Measurements from ENCODE around the gene SIAH2. TPM values are rescaled to one million over a fixed set of nuclear protein-coding genes. Genes with fewer than 3 reads are reported as not detected.

Gene SIAH2
- polyA plus RNA-seq, 1 of the 3 experiments (the other 2 are of a cell fraction), result 18.4 TPM

GRCh38 chr3:150757364-150757763 lies 5.6 kb downstream of the SIAH2 start:
- H3K27me3 ChIP-seq (ENCODE audit: insufficient read depth), result no peaks in the 10 kb centered on the region
- peaks cover 0 to 11% of the 10 kb centered on the region in 2 experiments; a peak in 2 of 4 replicates for H3K4me1 ChIP-seq (ENCODE audit: control insufficient read depth in 1 of 2, insufficient read depth in 2 of 2, low read depth in 1 of 2, low read length in 1 of 2)
- H3K79me2 ChIP-seq (ENCODE audit: insufficient read depth), result peaks cover 96% of the 10 kb centered on the region
- POLR2A ChIA-PET, result interaction anchor here (0.6 kb wide), 1 partner anchor 933 kb away, joined by 6 read pairs; no protein-coding TSS in a partner anchor
- no peaks in the 10 kb centered on the region for H3K9me3 ChIP-seq
- H3K4me2 ChIP-seq, result no peak overlapping the region
- peaks cover 4 to 6% of the 10 kb centered on the region in 2 experiments for H3K36me3 ChIP-seq (replicated peaks in 1 of 2; ENCODE audit: control insufficient read depth in 1 of 2, insufficient read depth in 2 of 2, low read length in 1 of 2)
- H2AFZ ChIP-seq (ENCODE audit: low read depth), result no peak overlapping the region
- H3F3A ChIP-seq (replicated peaks; ENCODE audit: insufficient read depth), result no peaks in the 10 kb centered on the region
- no peak overlapping the region for H3K9ac ChIP-seq
- H3K27ac ChIP-seq (ENCODE audit: low read depth in 2 of 2, low read length in 1 of 2), result no peak overlapping the region
- TF ChIP-seq SMC3 (IDR thresholded peaks at IDR 0.05; ENCODE audit: low read depth, low read length) (no peak), ELF1 (IDR thresholded peaks at IDR 0.05) (no peak), FOSL2 (IDR thresholded peaks at IDR 0.05; ENCODE audit: borderline replicate concordance, low read depth) (no peak), EZH2phosphoT487 (IDR thresholded peaks at IDR 0.05; ENCODE audit: borderline replicate concordance, low read depth) (no peak), SIN3A (IDR thresholded peaks at IDR 0.05; ENCODE audit: borderline replicate concordance, low read depth, low read length) (no peak), POLR2AphosphoS5 (IDR thresholded peaks at IDR 0.05; ENCODE audit: low read depth, low read length) (no peak), EP300 (IDR thresholded peaks at IDR 0.05; ENCODE audit: borderline replicate concordance in 1 of 2, low read depth in 1 of 2, low read length in 1 of 2) (no peak), YY1 (IDR thresholded peaks at IDR 0.05; ENCODE audit: low read depth) (no peak)
- CTCF ChIA-PET, result interaction anchor here (1.0 to 2.2 kb wide), 3 partner anchors 9 to 35 kb away, joined by 3 to 7 read pairs (median 5); no protein-coding TSS in a partner anchor
- 84% methylated on average over 5 of the region's 5 CpGs for WGBS (ENCODE audit: low lambda C conversion rate)
- DNase-seq, result no peak
- H4K20me1 ChIP-seq (ENCODE audit: insufficient read depth), result peaks cover 53% of the 10 kb centered on the region
- H3K9me2 ChIP-seq, result no peaks in the 10 kb centered on the region
- no peak overlapping the region for H3K4me3 ChIP-seq (ENCODE audit: low read depth in 2 of 2, low read length in 1 of 2)

DNA sequence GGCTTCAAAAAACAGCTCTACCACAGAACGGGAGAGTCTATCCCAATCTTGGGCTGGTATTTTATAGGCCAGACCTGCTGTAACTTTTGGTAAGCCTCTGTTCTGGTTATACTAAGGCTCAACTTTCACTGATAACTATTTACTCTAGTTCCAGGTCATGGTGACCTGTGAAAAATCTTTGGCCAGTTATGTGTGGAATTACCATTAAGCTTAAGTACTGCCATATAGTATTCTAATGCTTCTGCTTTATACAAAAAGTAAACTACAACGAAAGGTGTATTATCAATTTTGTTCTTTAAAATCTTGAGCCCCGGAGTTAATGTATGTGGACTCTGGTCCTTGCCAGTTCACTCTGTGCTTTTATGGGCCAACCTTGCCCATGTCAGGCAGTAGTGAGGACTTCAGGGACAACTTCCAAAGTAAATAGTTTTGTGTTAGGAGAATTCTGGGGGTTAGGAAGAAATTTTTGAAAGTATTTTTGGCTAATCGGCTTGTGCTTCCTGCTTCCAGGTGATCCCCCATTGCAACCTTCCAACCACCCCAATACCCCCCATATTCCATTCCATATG lies 6.4 kb downstream of the SIAH2 start:
- H3K27ac ChIP-seq (ENCODE audit: low read depth in 2 of 2, low read length in 1 of 2), result no peak overlapping the region
- DNase-seq, result no peak
- H3K4me3 ChIP-seq (ENCODE audit: low read depth in 2 of 2, low read length in 1 of 2), result no peak overlapping the region
- H3F3A ChIP-seq (replicated peaks; ENCODE audit: insufficient read depth), result no peaks in the 10 kb centered on the region
- peaks cover 0 to 11% of the 10 kb centered on the region in 2 experiments; a peak in 3 of 4 replicates for H3K4me1 ChIP-seq (ENCODE audit: control insufficient read depth in 1 of 2, insufficient read depth in 2 of 2, low read depth in 1 of 2, low read length in 1 of 2)
- 96% methylated on average over 4 of the region's 4 CpGs for WGBS (ENCODE audit: low lambda C conversion rate)
- H3K27me3 ChIP-seq (ENCODE audit: insufficient read depth), result no peaks in the 10 kb centered on the region
- TF ChIP-seq FOXM1 (IDR thresholded peaks at IDR 0.05; ENCODE audit: low read depth) (no peak), TCF12 (IDR thresholded peaks at IDR 0.05) (no peak), RFX5 (IDR thresholded peaks at IDR 0.05; ENCODE audit: low read length) (no peak), MXI1 (IDR thresholded peaks at IDR 0.05; ENCODE audit: low read depth, low read length) (no peak), NRF1 (IDR thresholded peaks at IDR 0.05; ENCODE audit: low read depth, low read length) (no peak), SIN3A (IDR thresholded peaks at IDR 0.05; ENCODE audit: borderline replicate concordance, low read depth, low read length) (no peak)
- TF ChIP-seq, protein P1, sequence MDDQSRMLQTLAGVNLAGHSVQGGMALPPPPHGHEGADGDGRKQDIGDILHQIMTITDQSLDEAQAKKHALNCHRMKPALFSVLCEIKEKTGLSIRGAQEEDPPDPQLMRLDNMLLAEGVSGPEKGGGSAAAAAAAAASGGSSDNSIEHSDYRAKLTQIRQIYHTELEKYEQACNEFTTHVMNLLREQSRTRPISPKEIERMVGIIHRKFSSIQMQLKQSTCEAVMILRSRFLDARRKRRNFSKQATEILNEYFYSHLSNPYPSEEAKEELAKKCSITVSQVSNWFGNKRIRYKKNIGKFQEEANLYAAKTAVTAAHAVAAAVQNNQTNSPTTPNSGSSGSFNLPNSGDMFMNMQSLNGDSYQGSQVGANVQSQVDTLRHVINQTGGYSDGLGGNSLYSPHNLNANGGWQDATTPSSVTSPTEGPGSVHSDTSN (IDR thresholded peaks at IDR 0.05), result no peak
- TF ChIP-seq, protein P2, sequence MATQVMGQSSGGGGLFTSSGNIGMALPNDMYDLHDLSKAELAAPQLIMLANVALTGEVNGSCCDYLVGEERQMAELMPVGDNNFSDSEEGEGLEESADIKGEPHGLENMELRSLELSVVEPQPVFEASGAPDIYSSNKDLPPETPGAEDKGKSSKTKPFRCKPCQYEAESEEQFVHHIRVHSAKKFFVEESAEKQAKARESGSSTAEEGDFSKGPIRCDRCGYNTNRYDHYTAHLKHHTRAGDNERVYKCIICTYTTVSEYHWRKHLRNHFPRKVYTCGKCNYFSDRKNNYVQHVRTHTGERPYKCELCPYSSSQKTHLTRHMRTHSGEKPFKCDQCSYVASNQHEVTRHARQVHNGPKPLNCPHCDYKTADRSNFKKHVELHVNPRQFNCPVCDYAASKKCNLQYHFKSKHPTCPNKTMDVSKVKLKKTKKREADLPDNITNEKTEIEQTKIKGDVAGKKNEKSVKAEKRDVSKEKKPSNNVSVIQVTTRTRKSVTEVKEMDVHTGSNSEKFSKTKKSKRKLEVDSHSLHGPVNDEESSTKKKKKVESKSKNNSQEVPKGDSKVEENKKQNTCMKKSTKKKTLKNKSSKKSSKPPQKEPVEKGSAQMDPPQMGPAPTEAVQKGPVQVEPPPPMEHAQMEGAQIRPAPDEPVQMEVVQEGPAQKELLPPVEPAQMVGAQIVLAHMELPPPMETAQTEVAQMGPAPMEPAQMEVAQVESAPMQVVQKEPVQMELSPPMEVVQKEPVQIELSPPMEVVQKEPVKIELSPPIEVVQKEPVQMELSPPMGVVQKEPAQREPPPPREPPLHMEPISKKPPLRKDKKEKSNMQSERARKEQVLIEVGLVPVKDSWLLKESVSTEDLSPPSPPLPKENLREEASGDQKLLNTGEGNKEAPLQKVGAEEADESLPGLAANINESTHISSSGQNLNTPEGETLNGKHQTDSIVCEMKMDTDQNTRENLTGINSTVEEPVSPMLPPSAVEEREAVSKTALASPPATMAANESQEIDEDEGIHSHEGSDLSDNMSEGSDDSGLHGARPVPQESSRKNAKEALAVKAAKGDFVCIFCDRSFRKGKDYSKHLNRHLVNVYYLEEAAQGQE (IDR thresholded peaks at IDR 0.05; ENCODE audit: low read depth, low read length), result no peak
- TF ChIP-seq, protein P3, sequence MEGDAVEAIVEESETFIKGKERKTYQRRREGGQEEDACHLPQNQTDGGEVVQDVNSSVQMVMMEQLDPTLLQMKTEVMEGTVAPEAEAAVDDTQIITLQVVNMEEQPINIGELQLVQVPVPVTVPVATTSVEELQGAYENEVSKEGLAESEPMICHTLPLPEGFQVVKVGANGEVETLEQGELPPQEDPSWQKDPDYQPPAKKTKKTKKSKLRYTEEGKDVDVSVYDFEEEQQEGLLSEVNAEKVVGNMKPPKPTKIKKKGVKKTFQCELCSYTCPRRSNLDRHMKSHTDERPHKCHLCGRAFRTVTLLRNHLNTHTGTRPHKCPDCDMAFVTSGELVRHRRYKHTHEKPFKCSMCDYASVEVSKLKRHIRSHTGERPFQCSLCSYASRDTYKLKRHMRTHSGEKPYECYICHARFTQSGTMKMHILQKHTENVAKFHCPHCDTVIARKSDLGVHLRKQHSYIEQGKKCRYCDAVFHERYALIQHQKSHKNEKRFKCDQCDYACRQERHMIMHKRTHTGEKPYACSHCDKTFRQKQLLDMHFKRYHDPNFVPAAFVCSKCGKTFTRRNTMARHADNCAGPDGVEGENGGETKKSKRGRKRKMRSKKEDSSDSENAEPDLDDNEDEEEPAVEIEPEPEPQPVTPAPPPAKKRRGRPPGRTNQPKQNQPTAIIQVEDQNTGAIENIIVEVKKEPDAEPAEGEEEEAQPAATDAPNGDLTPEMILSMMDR (IDR thresholded peaks at IDR 0.05), result no peak
- no peak overlapping the region for H3K9ac ChIP-seq
- H3K36me3 ChIP-seq (replicated peaks in 1 of 2; ENCODE audit: control insufficient read depth in 1 of 2, insufficient read depth in 2 of 2, low read length in 1 of 2), result peaks cover 4 to 6% of the 10 kb centered on the region in 2 experiments
- no peak overlapping the region for H3K4me2 ChIP-seq
- H2AFZ ChIP-seq (ENCODE audit: low read depth), result no peak overlapping the region
- H4K20me1 ChIP-seq (ENCODE audit: insufficient read depth), result peaks cover 53% of the 10 kb centered on the region
- H3K79me2 ChIP-seq (ENCODE audit: insufficient read depth), result peaks cover 96% of the 10 kb centered on the region
- H3K9me2 ChIP-seq, result no peaks in the 10 kb centered on the region
- no peaks in the 10 kb centered on the region for H3K9me3 ChIP-seq
- POLR2A ChIA-PET, result no interaction called here
- CTCF ChIA-PET, result interaction anchor here (1.5 to 2.2 kb wide), 2 partner anchors 8 to 32 kb away, joined by 3 to 7 read pairs; no protein-coding TSS in a partner anchor
